Hepatocyte (in vitro differentiated cells): ENCODE results near the gene BICDL2.
"Not testable (repeated sequence)": the region's sequence is repeated elsewhere in the genome, so short reads cannot be mapped to it uniquely, and the experiment has no call there.

Experiments used
- CTCF ChIP-seq: fragments of 200-600 bp; sonication (generic); IDR thresholded peaks from 2 replicates; pipeline ENCODE4 v1.5.1; 2016; ENCODE audit warnings: antibody characterized with exemption, mild to moderate bottlenecking; ENCODE audit not compliant: poor library complexity
- EZH2 ChIP-seq: fragments of 200-600 bp; sonication (generic); IDR thresholded peaks from 2 replicates; pipeline ENCODE4 v1.6.1; 2016; ENCODE audit warnings: antibody characterized with exemption, mild to moderate bottlenecking, borderline replicate concordance
- EZH2phosphoT487 ChIP-seq: fragments of 200-600 bp; sonication (generic); IDR thresholded peaks from one replicate; pipeline ENCODE4 v1.6.1; 2018; ENCODE audit warnings: antibody characterized with exemption, mild to moderate bottlenecking, low read depth, moderate library complexity; ENCODE audit not compliant: unreplicated experiment, severe bottlenecking

GRCh38 chr16:3081957-3082356 lies 45.2 kb upstream of the BICDL2 start:
- TF ChIP-seq CTCF, EZH2, EZH2phosphoT487: not testable (repeated sequence)
